Neural progenitor cell (in vitro differentiated cells): Measurements from ENCODE around the gene CEBPE. TPM values are rescaled to one million over a fixed set of nuclear protein-coding genes. Genes with fewer than 3 reads are reported as not detected.

ENCODE experiments used
- DNase-seq: peaks from one replicate; pipeline ENCODE4 v3.0.0-alpha.2; 2016; ENCODE audit warnings: low spot score
- H2AFZ ChIP-seq: fragments of 200-600 bp; sonication (generic); replicated peaks from 2 replicates; pipeline ENCODE4 v1.6.1; 2016; ENCODE audit warnings: antibody characterized with exemption
- H3F3A ChIP-seq: fragments of 200-600 bp; sonication (generic); 2 replicates; pipeline ENCODE4 v1.6.1; 2016; ENCODE audit warnings: antibody characterized with exemption, low read depth
- H3K27ac ChIP-seq: fragments of 200-600 bp; sonication (generic); 2 replicates; pipeline ENCODE4 v1.5.1; 2016; ENCODE audit warnings: mild to moderate bottlenecking
- H3K27me3 ChIP-seq: fragments of 200-600 bp; sonication (generic); 2 replicates; pipeline ENCODE4 v1.6.1; 2016; ENCODE audit warnings: mild to moderate bottlenecking, moderate library complexity
- H3K36me3 ChIP-seq: fragments of 200-600 bp; sonication (generic); 2 replicates; pipeline ENCODE4 v1.5.1; 2016
- H3K4me1 ChIP-seq: fragments of 200-600 bp; sonication (generic); 2 replicates; pipeline ENCODE4 v1.6.1; 2016; ENCODE audit warnings: mixed run types
- H3K4me2 ChIP-seq: fragments of 200-600 bp; sonication (generic); 2 replicates; pipeline ENCODE4 v1.6.1; 2016
- H3K4me3 ChIP-seq: fragments of 200-600 bp; sonication (generic); 2 replicates; pipeline ENCODE4 v1.5.1; 2016
- H3K79me2 ChIP-seq: fragments of 200-600 bp; sonication (generic); 2 replicates; pipeline ENCODE4 v1.6.1; 2016; ENCODE audit warnings: low read depth
- H3K9ac ChIP-seq: fragments of 200-600 bp; sonication (generic); 2 replicates; pipeline ENCODE4 v1.6.1; 2016
- H3K9me3 ChIP-seq: fragments of 200-600 bp; sonication (generic); 2 replicates; pipeline ENCODE4 v1.5.1; 2016; ENCODE audit warnings: low read depth
- H4K20me1 ChIP-seq: fragments of 200-600 bp; sonication (generic); 2 replicates; pipeline ENCODE4 v1.6.1; 2016; ENCODE audit warnings: low read depth
- H3K27ac Mint-ChIP-seq: 3 replicates; pipeline ENCODE4 v1.8.0; 2021; ENCODE audit warnings: mixed read lengths
- H3K27me3 Mint-ChIP-seq: 2 replicates; pipeline ENCODE4 v1.8.0; 2022; ENCODE audit warnings: low read depth, mild to moderate bottlenecking, inconsistent platforms, moderate library complexity, mixed read lengths; ENCODE audit not compliant: insufficient read depth
- H3K36me3 Mint-ChIP-seq: 3 replicates; pipeline ENCODE4 v1.8.0; 2021; ENCODE audit warnings: mixed read lengths
- H3K4me1 Mint-ChIP-seq: 3 replicates; pipeline ENCODE4 v1.8.0; 2021; ENCODE audit warnings: mixed read lengths
- H3K4me3 Mint-ChIP-seq: 3 replicates; pipeline ENCODE4 v1.8.0; 2021; ENCODE audit warnings: mild to moderate bottlenecking, moderate library complexity, mixed read lengths
- H3K9me3 Mint-ChIP-seq: 3 replicates; pipeline ENCODE4 v1.8.0; 2020; ENCODE audit warnings: mixed read lengths
- CTCF ChIP-seq: fragments of 200-600 bp; sonication (generic); IDR thresholded peaks from 2 replicates; pipeline ENCODE4 v1.5.1; 2017; ENCODE audit warnings: antibody characterized with exemption, mild to moderate bottlenecking
- EZH2 ChIP-seq: fragments of 200-600 bp; sonication (generic); IDR thresholded peaks from 2 replicates; pipeline ENCODE4 v1.6.1; 2017; ENCODE audit warnings: antibody characterized with exemption, mild to moderate bottlenecking, moderate library complexity
- EZH2phosphoT487 ChIP-seq: fragments of 200-600 bp; sonication (generic); IDR thresholded peaks from 2 replicates; pipeline ENCODE4 v1.6.1; 2017; ENCODE audit warnings: antibody characterized with exemption
- total RNA-seq: library from RNA; depleted of rRNA; stranded (reverse); fragments of >200 nt; gene quantifications from 2 replicates; pipeline ENCODE4 v1.2.3, GENCODE V29; 2015; ENCODE audit warnings: low replicate concordance

The CEBPE gene
- total RNA-seq, 1 donor from 2014 or later, result not detected

- Histone ChIP-seq H4K20me1 (peaks cover 4% of the 10 kb centered on the region), H3K36me3 (no peaks in the 10 kb centered on the region), H3K27ac (no peak overlapping the region), H3K4me1 (no peaks in the 10 kb centered on the region), H3K79me2 (no peaks in the 10 kb centered on the region), H3K27me3 (no peaks in the 10 kb centered on the region), H2AFZ (no peak overlapping the region), H3K4me2 (no peak overlapping the region), H3K9ac (no peak overlapping the region), H3K4me3 (no peak overlapping the region), H3F3A (no peaks in the 10 kb centered on the region), H3K9me3 (no peaks in the 10 kb centered on the region)
- no peak for DNase-seq
- Mint-ChIP-seq H3K27ac (no peak overlapping the region), H3K4me3 (no peak overlapping the region), H3K36me3 (peaks cover 26% of the 10 kb centered on the region), H3K9me3 (no peaks in the 10 kb centered on the region), H3K4me1 (peaks cover 14% of the 10 kb centered on the region), H3K27me3 (peaks cover 6% of the 10 kb centered on the region)
- TF ChIP-seq CTCF (no peak), EZH2 (no peak), EZH2phosphoT487 (no peak)
Measured at GRCh38 chr14:23139874-23140273, 20.8 kb upstream of the CEBPE start.

GRCh38 chr14:23137813-23138535 is 18.9 kb upstream of the CEBPE start:
- Mint-ChIP-seq H3K27me3 (peaks cover 6% of the 10 kb centered on the region), H3K4me1 (peaks cover 14% of the 10 kb centered on the region), H3K9me3 (no peaks in the 10 kb centered on the region), H3K4me3 (no peak overlapping the region), H3K27ac (peak overlapping the region; percentile 14), H3K36me3 (peaks cover 24% of the 10 kb centered on the region)
- no peaks in the 10 kb centered on the region for H3K9me3 ChIP-seq
- H3K27me3 ChIP-seq, result no peaks in the 10 kb centered on the region
- no peaks in the 10 kb centered on the region for H3F3A ChIP-seq
- peaks cover 4% of the 10 kb centered on the region for H4K20me1 ChIP-seq
- no peaks in the 10 kb centered on the region for H3K36me3 ChIP-seq
- DNase-seq, result no peak
- H3K27ac ChIP-seq, result no peak overlapping the region
- H3K4me2 ChIP-seq, result no peak overlapping the region
- no peaks in the 10 kb centered on the region for H3K4me1 ChIP-seq
- no peak for TF ChIP-seq CTCF
- TF ChIP-seq EZH2, result no peak
- no peak for TF ChIP-seq EZH2phosphoT487
- H3K9ac ChIP-seq, result no peak overlapping the region
- H2AFZ ChIP-seq, result no peak overlapping the region
- H3K4me3 ChIP-seq, result no peak overlapping the region
- H3K79me2 ChIP-seq, result no peaks in the 10 kb centered on the region

GRCh38 chr14:23137192-23137812 is 18.2 kb upstream of the CEBPE start:
- Histone ChIP-seq H3K4me3 (no peak overlapping the region), H3K9me3 (no peaks in the 10 kb centered on the region), H3K4me2 (no peak overlapping the region), H4K20me1 (peaks cover 4% of the 10 kb centered on the region), H3K27me3 (no peaks in the 10 kb centered on the region), H3K79me2 (no peaks in the 10 kb centered on the region), H2AFZ (no peak overlapping the region), H3K9ac (no peak overlapping the region), H3K4me1 (no peaks in the 10 kb centered on the region), H3F3A (no peaks in the 10 kb centered on the region), H3K36me3 (no peaks in the 10 kb centered on the region), H3K27ac (no peak overlapping the region)
- no peaks in the 10 kb centered on the region for H3K9me3 Mint-ChIP-seq
- H3K4me1 Mint-ChIP-seq, result peaks cover 12% of the 10 kb centered on the region
- no peak overlapping the region for H3K4me3 Mint-ChIP-seq
- peaks cover 26% of the 10 kb centered on the region for H3K36me3 Mint-ChIP-seq
- DNase-seq, result no peak
- TF ChIP-seq EZH2, result no peak
- no peak for TF ChIP-seq CTCF
- TF ChIP-seq EZH2phosphoT487, result no peak
- H3K27ac Mint-ChIP-seq, result no peak overlapping the region
- peaks cover 6% of the 10 kb centered on the region for H3K27me3 Mint-ChIP-seq
